HG03025 (cell line): ENCODE results near the gene F7.

ENCODE experiments used
- ATAC-seq: cut with Tn5 transposase; IDR thresholded peaks from one replicate; pipeline ENCODE4 v1.9.1; 2021; ENCODE audit warnings: mild to moderate bottlenecking, moderate library complexity; ENCODE audit not compliant: unreplicated experiment, low FRiP score

The F7 gene

DNA sequence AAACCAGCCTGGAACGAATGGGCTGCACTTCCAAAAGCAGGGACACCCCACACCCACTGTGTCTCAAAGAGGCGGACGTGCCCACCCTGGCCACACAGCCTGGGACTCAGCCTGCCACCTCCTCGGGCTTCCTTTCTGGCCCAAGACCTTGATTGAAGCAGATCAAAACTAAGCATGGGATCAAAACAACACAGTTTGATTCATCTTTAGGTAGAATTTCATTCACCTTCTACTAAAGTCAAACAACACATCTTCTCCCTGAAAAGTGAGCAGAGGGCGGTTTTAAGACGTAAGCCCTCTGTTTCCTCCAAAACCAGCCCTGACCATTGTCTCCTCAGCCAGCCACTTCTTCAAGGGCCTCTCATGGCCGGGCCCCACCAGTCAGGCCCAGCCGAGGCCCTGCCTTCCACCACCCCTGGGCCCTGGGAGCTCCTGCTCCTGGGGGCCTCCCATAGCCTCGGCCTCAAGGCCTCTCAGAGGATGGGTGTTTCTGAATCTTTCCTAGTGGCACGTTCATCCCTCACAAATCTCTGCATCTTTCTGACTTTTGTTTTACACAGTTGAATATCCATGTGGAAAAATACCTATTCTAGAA, 10.7 kb downstream of the F7 start:
- no peak for ATAC-seq

DNA sequence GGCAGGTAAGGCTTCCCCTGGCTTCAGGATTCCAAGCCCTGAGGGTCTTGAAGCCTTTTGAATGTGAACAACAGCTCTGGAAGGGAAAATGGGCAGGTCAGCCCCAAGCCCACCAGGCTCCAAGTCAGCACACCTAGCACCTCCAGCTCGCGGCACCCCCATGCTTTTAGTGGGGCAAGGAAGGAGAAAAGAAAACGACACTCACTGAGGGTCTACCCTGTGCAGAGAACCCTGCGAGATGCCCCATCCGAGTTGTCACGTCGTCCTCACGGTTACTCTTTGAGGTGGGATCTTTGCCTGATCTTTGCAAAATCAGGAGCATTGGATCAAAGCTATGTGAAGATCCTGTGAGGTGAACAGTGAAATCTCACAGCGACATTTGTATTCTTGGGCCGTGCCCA, 11.3 kb downstream of the F7 start:
- ATAC-seq = no peak

DNA sequence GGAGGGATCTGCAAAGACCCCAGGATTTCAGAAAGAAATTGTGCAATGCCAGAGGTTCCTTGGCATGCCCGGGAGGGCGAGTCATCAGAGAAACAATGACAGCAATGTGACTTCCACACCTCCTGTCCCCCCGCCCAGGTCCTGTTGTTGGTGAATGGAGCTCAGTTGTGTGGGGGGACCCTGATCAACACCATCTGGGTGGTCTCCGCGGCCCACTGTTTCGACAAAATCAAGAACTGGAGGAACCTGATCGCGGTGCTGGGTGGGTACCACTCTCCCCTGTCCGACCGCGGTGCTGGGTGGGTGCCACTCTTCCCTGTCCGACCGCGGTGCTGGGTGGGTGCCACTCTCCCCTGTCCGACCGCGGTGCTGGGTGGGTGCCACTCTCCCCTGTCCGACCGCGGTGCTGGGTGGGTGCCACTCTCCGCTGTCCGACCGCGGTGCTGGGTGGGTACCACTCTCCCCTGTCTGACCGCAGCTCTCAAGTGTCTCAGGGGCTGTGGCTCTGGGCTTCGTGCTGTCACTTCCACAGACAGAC, 11.8 kb downstream of the F7 start:
- no peak for ATAC-seq

DNA sequence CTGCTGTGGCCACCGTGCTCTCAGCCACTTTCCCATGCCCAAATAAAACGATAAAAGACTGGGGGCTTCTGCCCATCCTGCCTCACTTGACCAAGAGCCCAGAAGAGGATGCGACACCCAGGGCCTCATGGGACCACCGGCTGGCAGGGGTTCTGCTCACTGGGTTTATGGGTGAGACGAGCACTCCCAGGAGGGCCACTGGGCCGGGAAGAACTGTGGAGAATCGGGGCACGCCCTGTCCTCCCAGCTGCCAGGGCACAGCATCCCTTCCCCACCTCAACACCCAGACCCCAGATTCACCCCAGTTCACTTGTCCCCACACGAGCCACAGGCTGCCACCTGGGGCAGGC, 12.3 kb downstream of the F7 start:
- no peak for ATAC-seq

DNA sequence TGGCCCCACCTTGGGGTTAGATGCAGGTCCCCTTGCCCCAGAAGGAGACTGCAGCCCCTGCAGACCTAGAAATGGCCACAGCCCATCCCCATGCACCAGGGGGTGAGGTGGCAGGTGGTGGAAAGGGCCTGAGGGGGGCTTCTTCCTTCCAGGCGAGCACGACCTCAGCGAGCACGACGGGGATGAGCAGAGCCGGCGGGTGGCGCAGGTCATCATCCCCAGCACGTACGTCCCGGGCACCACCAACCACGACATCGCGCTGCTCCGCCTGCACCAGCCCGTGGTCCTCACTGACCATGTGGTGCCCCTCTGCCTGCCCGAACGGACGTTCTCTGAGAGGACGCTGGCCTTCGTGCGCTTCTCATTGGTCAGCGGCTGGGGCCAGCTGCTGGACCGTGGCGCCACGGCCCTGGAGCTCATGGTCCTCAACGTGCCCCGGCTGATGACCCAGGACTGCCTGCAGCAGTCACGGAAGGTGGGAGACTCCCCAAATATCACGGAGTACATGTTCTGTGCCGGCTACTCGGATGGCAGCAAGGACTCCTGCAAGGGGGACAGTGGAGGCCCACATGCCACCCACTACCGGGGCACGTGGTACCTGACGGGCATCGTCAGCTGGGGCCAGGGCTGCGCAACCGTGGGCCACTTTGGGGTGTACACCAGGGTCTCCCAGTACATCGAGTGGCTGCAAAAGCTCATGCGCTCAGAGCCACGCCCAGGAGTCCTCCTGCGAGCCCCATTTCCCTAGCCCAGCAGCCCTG, 12.8 kb downstream of the F7 start:
- ATAC-seq = no peak

DNA sequence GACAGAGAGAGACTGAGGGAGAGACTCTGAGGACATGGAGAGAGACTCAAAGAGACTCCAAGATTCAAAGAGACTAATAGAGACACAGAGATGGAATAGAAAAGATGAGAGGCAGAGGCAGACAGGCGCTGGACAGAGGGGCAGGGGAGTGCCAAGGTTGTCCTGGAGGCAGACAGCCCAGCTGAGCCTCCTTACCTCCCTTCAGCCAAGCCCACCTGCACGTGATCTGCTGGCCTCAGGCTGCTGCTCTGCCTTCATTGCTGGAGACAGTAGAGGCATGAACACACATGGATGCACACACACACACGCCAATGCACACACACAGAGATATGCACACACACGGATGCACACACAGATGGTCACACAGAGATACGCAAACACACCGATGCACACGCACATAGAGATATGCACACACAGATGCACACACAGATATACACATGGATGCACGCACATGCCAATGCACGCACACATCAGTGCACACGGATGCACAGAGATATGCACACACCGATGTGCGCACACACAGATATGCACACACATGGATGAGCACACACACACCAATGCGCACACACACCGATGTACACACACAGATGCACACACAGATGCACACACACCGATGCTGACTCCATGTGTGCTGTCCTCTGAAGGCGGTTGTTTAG, 13.7 kb downstream of the F7 start:
- ATAC-seq = no peak

DNA sequence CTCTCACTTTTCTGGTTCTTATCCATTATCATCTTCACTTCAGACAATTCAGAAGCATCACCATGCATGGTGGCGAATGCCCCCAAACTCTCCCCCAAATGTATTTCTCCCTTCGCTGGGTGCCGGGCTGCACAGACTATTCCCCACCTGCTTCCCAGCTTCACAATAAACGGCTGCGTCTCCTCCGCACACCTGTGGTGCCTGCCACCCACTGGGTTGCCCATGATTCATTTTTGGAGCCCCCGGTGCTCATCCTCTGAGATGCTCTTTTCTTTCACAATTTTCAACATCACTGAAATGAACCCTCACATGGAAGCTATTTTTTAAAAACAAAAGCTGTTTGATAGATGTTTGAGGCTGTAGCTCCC, 14.2 kb downstream of the F7 start:
- no peak for ATAC-seq

DNA sequence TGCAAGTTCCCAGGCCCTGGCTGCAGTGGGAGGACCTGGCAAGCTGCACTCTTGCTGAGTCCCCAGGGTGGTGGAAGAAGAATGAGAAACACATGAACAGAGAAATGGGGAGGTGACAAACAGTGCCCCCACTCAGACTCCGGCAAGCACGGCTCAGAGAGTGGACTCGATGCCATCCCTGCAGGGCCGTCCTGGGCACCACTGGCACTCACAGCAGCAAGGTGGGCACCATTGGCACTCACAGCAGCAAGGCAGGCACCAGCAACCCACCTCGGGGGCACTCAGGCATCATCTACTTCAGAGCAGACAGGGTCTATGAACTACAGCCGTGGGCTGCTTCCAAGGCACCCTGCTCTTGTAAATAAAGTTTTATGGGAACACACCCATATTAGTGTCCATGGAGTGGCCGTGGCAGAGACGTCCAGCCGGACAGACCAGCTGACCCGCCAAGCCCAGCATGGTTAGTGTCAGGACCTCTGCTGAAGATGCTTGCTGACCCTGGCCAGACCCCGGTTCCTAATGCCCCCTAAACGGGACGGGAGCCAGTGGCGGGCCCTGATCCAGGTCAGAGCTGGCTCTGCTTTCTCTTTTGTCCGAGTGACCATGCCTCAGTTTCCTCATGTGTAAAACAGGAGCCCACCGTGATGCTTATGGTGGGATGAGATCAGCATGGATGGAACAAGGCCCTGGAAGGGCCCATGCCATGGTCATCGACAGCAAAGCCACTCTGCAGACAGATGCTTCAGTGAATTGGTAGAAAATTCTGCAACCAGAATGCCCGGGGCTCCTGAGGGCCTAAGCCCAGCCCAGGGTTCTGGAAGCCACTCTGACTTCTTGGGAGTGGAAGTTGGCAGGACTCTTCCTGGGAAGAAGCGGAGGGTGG, 14.9 kb downstream of the F7 start:
- no peak for ATAC-seq

DNA sequence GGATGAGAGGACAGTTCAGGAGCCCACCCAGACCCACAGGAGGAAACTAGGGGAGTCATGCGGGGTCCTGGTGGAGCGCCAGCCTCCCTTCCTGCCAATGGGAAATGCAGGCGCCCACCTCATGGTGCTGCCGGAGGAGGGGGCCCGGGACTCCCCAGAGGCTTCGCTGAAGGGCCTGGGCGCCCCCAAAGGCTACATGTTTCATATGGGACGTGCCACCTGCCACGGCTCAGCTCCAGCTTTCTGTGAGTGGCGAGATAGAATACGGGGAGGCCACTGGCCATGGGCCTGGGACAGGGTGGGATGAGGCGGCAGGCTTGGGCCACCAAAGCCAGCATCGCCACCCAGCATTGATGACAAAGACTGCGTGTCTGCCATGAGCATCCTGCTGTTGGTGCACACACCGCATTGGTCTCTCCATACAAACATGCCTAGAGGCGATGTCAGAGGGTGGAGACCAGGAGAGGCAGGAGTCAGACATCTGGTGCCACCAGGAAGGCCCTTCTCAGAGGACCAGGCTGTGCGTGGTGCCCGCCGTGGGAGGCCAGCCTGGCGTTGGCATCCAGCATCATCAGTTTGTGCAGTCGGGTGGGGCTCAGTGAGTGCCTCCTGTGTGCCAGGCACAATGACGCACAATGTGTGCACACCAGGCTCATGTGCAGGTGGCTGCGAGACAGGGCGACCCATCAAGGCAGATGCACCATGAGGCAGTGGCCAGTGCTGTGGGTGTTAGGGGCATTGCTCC, 15.8 kb downstream of the F7 start:
- ATAC-seq = no peak

DNA sequence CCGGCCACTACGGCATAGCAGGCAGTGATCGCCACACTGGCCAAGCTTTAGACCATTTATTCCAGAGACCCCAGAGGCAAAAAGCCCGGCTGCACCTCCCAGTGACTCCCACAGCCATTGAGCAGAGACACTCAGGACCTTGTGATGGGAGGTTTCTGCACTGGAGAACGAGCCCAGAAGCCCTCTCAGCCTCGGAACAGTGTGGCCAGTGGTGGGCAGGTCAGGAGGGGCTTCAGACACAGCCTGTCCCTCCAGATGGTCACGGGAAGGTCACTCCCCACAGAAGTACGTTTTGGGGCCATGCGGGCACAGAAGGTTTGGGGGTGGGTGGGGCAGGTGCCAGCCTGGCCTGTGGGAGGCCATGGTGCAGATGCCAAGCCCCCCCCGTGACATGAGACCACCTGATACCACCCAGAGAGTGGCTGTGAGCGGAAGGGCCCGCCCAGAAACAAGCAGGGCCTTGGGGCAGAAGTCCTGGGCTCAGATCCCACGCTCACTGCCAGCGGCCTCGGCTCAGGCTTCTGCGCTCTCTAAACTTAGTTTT, 16.4 kb downstream of the F7 start:
- ATAC-seq = no peak

DNA sequence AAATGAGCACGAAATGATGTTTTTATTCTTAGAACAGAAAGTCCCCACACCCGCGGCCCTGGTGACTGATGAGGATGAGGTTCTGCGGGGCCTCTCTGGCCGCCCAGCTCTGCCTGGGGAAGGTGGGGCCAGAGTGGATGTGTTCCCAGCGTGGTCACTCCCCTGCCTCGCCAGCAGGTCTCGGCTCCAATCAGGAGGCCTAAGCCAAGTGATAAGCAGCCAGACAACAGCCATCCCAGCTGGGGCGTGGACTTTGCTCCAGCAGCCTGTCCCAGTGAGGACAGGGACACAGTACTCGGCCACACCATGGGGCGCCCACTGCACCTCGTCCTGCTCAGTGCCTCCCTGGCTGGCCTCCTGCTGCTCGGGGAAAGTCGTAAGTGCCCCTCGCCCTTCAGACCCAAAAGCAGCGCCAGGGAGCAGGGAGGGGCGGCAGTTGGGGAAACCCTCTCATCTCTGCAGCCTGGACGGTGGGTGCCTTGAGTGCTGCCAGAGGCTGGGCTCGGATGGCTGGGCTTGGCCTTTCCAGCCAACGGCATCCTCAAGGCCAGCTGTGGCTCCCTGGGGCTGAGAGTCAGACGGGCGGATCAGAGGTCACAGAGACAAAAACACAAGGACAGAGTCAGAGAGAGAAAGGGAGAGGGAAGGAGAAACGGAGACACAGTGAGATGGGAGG, 17.1 kb downstream of the F7 start, which contains the start of gene F10:
Gene F10, plus strand, starts transcription at position 250 of the 676 bp plus-strand sequence. Its CDS starts 57 bp downstream, at position 307.
- ATAC-seq = no peak

DNA sequence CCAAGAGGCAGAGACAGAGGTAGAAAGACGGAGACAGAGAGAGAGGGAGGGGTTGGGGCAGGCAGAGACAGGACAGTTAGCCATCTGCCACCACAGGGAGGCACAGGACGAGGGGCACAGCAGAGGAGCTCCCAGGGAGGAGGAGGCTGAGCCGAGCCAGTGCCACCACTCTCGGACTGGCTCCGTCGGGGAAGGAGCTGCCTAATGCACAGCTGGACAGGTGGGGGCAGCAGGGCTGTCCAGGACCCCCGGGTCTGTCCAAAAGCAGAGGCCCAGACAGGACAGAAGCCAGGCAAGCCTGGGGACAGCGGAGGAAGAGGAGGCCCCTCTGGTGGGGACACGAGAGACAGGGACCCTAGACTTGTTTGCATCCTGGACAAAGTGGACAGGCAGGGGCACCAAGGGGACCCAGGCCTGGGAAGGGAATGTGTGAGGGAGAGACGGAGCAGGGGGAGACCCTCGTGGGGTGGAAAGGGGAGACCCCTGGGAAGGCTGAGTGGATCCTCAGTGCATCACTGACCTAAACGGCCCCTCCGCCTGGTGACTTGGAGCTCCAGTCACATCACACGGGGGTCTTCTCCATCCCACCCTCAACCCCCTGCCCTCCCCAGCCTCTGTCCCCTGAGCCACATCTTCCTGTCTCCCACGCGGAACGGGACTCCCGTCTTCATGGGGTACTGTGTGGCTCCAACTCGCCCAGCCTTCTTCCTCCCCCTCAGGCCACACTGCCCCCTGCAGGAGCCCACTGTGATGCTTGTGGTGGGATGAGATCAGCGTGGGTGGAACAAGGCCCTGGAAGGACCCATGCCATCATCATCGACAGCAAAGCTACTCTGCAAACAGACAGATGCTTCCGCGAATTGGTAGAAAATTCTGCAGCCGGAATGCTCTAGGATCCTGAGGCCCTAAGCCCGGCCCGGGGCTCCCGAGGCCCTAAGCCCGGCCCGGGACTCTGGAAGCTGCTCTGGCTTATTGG, 17.9 kb downstream of the F7 start:
- ATAC-seq = no peak

DNA sequence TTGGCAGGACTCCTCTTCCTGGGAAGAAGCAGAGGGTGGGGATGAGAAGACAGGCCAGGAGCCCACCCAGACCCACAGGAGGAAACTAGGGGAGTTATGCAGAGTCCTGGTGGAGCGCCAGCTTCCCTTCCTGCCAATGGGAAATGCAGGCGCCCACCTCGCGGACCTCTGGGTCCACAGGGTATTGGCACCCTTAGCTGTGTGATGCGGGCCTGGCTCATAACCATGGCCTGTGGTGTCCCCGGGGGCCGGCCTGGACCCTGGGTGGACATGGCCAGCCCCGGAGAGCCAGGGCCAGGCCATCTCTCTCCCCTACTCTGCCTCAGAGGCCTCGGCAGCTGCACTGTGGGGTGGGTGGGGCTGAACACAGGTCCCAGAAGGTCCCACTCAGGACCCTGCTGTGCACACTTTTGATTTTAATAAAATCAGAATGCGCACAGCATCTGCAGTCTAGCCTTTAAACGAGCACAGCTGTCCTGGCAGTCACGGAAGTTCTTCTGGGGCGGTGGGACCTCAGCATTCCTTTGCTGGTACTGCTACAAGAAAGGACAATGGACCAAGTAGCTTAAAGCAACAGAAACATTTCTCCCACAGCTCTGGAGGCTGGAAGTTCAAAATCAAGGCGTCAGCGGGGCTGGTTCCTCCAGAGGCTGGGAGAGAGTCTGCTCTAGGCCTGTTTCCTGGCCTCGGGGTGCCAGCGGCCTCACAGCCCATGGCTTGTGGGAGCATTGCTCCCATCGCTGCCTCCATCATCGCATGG, 18.8 kb downstream of the F7 start:
- ATAC-seq = no peak

DNA sequence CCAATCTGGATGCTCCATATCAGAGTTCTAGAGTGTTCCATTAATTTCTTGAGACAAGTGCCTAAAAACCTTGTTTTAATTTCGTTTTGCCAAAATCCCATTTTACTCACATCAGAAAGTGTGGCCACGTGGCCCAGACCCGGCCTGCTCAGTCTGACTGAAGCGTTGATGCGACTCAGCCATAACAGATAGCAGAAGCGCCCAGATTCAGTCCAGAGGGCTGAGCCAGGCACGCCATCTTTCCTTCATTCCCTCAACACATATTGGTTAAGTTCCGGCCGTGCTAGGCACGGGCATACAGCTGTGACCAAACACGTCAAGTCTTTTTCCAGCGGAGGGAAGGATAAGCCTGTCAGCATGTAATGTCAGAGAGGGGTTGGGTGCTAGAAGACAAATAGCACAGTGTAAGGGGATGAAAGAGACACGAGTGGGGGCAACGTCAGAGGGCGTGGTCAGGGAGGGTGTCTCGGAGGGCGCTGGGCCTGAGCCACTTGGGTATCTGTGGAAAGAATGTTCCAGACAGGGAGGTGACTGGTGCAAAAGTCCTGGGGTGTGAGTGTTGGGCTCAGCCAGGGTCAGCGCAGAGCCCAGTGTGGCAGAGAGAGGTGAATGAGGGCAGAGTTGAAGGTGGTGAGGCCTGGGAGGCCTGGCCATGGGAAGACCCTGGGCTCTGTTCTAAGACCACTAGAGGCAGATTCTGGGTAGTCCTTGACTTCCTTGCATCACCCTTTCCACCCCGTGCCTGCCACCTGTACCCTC, 20.1 kb downstream of the F7 start:
- ATAC-seq = no peak

DNA sequence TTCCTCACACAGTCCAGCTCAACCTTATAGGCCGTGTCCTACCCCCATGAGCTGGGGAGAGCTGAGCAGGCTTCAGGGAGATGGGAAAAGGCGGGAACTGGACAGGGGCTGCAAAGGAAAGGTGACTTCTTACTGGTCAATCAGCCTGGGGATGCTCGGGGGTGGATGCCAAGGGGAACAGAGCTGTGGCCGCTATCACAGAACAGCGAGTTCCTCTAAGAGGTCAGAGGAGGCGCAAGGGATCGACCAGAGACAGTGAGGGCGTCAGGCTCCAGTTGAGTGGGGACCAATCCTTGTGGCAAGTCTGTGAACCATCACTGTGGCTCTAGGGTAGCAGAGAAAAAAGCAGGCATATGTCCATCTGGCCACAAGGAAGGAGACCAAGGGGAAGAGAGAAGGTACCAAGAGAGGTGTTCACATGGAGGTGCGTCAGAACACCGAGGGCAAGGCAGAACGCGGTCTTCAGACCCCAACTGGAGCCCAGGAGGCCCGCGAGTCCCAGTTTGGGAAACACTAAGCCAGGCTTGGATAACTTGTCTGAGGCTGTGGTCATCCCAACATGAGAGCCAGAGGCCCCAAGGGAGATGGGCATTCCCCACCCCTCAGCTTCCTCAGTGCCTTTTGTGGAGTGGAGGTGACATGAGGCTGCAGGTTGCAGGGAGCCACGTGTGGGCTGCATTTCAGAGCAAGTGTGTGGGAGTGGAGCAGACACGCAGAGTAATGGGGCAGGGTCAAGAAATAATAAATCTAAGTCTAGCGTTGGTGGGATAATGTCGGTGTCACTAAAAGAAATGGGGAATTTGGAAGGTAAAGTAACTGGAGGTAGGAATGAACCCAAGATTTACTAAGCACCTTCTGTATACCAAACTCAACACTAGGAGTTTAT, 20.9 kb downstream of the F7 start:
- ATAC-seq = no peak

DNA sequence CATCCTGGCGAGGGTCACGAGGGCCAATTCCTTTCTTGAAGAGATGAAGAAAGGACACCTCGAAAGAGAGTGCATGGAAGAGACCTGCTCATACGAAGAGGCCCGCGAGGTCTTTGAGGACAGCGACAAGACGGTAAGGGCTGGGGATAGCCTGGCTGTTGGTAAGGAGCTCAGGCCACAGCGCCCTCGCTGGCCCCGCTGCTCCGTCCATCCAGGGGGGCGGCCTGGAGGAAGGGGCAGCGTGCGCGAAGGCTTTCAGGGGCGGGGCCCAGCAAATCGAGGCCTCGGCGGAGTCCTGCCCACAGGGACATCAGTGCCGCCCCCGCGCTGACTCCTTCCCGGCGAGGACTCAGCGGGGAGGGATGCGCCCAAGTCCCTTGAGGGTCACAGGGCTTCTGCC, 23.9 kb downstream of the F7 start:
- no peak for ATAC-seq
